ENCODE results near the gene ITFG1.
"Not testable (repeated sequence)": the region's sequence is repeated elsewhere in the genome, so short reads cannot be mapped to it uniquely, and the experiment has no call there.

ITFG1 gene

DNA sequence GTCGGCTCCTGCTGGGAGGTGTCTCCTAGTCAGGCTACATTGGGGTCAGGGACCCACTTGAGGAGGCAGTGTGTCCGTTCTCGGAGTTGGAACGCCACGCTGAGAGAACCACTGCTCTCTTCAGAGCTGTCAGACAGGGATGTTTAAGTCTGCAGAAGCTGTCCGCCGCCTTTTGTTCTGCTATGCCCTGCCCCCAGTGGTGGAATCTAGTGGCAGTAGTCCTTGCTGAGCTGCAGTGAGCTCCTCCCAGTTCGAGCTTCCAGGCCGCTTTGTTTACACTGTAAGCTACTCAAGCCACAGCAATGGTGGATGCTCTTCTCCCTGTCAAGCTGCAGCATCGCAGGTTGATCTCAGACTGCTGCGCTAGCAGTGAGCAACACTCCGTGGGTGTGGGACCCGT, 36.0 kb downstream of the ITFG1 start:
- no peak for DNase-seq

DNA sequence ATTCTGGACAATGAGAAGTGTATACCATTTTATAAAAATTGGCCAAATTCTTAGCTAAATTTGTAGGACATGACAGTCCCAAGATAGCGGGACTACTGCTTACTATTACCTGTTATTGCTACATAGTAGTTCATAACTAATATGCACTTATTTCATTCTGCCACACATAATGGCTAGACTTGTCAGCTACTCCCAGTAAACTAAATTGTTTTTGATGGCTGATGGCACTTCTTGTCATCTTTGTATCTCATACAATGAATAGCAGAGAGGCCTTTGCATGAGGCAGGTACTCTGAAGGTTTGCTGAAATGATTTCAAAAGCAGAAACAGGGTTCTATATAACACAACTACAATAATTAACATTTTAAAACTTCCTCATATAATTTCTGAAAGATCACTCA, 44.0 kb downstream of the ITFG1 start:
- no peak for DNase-seq

GRCh38 chr16:47413041-47413440, 47.8 kb downstream of the ITFG1 start:
- no peak for DNase-seq

- no peak for DNase-seq
Observed at GRCh38 chr16:47408491-47408890, 52.4 kb downstream of the ITFG1 start.

DNA sequence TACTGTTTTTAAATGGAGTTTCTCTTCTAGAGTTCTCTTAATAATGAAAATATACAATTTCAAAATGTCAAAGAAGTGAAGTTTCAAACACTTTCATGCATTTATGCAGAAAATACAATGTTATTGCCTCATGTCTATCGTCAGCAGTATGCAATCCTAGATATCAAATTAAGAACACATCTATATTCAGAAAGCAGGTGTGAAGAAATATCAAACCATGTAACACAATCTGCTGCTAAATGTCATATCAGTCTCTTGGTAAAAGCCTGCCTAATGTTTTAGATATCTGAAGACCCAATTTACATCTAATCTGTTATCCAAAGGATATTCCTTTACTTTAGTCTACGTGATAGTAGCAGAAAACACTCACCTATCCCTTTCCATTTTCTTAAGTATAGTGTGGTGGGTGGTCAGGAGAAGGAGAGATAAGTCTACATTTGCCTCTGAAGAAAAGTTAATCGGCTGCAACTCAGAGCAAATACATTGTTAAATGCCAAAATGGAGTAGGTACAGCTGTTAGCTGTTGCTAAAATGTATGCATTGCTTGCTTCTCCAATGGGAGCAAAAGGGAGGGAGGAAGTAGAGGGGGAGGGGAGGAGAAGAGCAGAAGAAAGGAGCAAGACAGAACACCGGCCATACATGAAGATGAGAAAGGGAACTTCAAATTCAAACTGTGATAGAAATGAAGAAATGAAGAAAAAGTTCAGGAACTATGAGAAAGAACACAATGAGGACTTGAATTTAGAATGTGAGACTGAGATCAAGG, 64.9 kb downstream of the ITFG1 start:
- no peak for DNase-seq

DNA sequence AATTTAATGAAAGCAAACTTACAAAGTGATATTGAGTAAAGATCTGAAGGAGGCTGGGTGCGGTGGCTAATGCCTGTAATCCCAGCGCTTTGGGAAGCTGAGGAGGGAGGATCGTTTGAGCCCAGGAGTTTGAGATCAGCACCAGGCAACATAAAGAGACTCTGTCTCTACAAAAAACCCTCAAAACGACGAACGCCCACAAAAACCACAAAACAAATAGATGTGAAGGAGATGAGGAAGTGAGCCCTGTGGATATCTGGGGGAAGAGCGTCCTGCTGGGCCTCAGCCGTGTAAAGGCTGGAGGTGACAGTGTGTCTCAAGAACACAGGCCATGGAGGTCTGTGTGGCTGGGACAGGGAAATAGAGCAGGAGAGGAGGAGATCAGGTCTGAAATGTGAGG, 68.8 kb downstream of the ITFG1 start:
- DNase-seq: no peak

DNA sequence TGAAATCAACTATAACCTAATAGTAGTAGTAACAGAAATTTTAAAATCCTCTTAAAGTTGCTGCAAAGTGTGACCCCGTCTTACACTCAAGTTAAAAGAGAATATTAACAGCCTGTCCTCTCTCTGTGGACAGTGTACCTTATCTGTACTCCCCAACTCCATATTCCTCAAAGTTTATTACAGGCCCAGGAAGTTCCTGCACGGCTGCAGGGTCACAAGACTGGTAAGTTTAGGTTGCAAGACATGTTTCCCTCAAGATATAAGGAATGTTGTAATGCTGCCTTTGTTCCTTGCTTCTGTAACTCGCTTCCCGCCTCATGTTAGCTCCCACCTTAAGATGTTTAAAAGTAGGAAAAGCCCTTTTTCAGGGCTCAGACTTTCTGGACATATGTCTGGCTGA, 72.2 kb downstream of the ITFG1 start:
- DNase-seq: no peak

DNA sequence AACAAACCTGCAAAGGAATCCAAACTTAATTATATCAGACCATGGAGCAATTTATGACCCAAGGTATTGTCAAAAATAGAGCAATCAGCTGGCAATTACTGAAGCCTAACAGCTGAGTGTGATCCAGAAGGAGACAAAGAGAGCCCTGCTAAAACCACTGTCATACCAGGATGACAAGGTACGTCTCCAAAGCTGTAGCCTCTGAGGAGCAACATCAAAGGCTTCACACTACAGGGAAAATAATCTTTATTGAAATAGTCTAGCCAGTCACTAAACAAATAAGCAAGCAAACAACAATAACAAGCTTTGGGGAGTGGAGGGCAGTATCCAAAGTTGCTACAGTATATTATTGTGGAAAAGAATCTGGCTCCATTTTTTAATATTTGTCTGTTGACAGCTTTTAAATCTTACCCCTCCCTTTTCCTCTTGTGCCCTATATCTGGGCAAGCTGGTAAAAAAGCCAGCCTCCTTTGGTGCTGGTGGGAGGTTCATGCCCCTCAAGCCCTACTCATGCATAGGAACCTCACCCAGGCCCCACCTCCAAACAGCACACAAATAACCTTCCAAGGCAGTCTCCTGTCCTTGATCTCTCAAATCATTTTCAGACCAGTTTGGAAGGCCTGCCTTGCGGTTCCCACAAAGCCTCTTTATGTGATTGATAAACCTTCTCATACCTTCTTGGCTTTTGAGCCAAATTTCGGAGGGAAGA, 73.7 kb downstream of the ITFG1 start:
- no peak for DNase-seq

DNA sequence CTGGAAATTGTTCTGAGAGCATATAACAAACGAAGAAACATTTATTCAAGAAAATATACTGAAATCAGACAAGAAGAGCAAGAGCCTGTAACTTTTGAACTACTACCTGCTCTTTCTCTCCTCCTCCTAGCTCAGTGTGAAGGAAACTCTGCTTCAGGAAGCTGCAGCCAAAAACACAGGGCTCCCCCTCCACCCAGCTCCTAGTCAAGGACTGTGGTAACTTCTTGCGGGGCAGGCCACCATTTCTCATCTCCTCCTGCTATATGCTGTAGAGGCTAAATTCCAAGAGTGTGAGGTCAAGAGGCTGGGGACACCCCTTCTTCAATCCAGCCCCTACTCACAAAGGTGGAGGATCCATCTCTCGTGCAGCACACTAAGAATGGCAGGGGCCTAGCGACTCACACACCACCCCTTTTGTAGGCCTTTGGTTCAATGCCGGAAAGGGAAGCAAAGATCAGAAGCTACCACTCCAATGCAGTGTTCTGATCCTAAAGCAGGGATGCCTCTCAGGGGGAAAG, 74.6 kb downstream of the ITFG1 start:
- DNase-seq: no peak

GRCh38 chr16:47382362-47382761, 78.5 kb downstream of the ITFG1 start:
- no peak for DNase-seq

GRCh38 chr16:47377154-47377553, 83.7 kb downstream of the ITFG1 start:
- DNase-seq: no peak

GRCh38 chr16:47375423-47375822, 85.4 kb downstream of the ITFG1 start:
- no peak for DNase-seq

DNA sequence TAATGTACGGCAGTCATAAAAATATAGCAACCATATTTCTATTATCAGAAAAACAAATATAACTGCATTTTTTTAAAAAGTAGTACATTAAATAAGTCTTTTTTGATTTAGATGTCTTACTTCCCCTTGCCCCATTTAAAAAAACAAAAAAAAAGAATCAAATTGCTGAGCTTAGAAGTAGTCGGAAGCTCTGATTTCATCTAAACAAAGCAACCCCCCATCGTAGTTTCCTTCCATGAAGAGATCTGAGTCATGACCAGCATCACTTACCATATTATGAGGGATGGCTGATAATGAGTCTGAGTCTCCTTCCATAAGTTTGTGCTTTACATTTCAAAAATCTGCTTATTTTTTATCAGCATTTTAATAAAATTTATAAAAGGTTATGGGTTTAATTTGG, 86.2 kb downstream of the ITFG1 start:
- no peak for DNase-seq

DNA sequence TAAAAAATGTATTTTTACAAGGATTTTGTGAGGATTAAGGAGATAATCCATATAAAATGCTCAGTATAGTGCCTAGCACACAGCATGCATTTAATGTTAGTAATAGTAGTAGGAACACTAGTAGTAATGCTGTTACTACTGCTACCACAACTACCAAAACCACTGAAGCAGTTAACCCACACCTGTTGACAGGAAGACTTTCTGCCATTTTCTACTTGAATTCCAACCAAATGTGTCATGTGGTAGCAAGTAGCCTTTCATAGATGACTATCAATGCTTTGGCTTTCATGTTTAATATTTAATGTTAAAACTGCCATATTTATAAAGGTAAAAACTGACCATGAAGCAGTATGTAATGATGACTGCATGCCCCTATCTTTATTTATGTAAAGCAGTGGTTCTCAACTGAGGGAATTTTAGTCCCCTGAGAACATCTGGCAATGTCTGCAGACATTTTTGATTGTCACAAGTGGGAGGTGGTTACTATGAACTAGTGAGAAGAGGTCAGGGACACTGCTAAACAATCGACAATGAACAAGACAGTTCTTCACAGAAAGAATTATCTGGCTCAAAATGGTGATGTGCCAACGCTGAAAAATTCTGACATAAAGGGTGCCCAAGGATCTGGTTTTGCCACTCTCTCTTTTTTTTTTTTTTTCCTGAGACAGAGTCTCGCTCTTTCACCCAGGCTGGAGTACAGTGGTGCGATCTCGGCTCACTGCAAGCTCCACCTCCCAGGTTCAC, 89.4 kb downstream of the ITFG1 start:
- peak in 3 of 56 donors; percentile 2 to 20 (median 9) for DNase-seq

GRCh38 chr16:47370536-47370935, 90.3 kb downstream of the ITFG1 start:
- no peak for DNase-seq

GRCh38 chr16:47366228-47366627, 94.6 kb downstream of the ITFG1 start:
- DNase-seq: no peak

DNA sequence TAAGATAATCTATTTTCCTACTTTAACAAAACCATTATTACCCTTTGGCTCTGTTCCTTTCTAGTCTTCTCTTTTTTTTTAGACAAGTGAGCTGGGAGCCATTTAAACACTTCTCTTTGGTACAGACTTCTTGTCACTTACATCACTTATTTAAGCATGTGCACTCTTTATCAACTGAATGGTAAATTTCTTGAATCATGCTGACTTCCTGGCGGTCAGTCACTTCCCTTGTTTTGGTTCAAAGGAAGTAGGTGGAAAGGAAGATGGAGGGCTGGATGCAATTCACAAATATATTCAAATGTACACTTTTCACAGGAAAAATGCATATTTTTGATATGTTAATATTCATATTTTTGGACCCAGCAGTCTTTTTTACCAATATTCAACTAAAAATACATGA, 97.1 kb downstream of the ITFG1 start:
- no peak for DNase-seq

- peak in 3 of 56 donors; percentile 7 to 27 (median 7) for DNase-seq
Observed at GRCh38 chr16:47359478-47359877, 101.4 kb downstream of the ITFG1 start.

- DNase-seq: no peak
Observed at GRCh38 chr16:47358816-47359215, 102.0 kb downstream of the ITFG1 start.

- DNase-seq: not testable (repeated sequence)
Observed at GRCh38 chr16:47349029-47349428, 111.8 kb downstream of the ITFG1 start.

GRCh38 chr16:47347021-47347696, 113.7 kb downstream of the ITFG1 start:
- DNase-seq: not testable (repeated sequence)
